ENCODE data around the gene UBR1. TPM values are rescaled to one million over a fixed set of nuclear protein-coding genes. Genes with fewer than 3 reads are reported as not detected.

The UBR1 gene
- total RNA-seq, 1 donor from 2014 or later = 24.2 TPM

- no peak overlapping the region for H3K4me3 ChIP-seq
- peaks cover 12% of the 10 kb centered on the region for H3K36me3 ChIP-seq
- peaks cover 38% of the 10 kb centered on the region for H3K4me1 ChIP-seq
- no peaks in the 10 kb centered on the region for H3K27me3 ChIP-seq (ENCODE audit: low read depth)
- TF ChIP-seq CTCF (IDR thresholded peaks at IDR 0.05; ENCODE audit: borderline replicate concordance) = no peak
- no peak for DNase-seq
- peak overlapping the region; percentile 34 for H3K27ac ChIP-seq (replicated peaks)
- no peaks in the 10 kb centered on the region for H3K9me3 ChIP-seq (replicated peaks)
- intact Hi-C loops (cut with micrococcal nuclease) = no loop called here
Measured at GRCh38 chr15:43093026-43093425, 12.8 kb downstream of the UBR1 start.

DNA sequence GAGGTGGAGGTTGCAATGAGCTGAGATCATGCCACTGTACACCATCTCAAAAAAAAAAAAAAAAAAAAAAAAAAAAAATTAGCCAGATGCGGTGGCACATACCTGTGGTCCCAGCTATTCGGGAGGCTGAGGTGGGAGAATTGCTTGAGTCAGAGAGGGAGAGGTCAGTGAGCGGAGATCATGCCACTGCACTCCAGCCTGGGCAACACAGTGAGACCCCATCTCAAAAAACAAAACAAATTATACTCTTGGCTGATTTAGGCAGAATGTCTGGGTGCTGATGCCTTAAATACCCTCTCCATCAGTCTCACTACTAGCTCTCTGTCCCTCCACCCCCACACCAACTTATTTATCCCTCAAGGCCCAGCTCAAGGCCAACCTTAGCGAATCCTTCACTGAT, 14.0 kb downstream of the UBR1 start:
- H3K4me3 ChIP-seq = no peak overlapping the region
- peaks cover 34% of the 10 kb centered on the region for H3K4me1 ChIP-seq
- no peaks in the 10 kb centered on the region for H3K27me3 ChIP-seq (ENCODE audit: low read depth)
- intact Hi-C loops (cut with micrococcal nuclease) = no loop called here
- no peak for TF ChIP-seq CTCF (IDR thresholded peaks at IDR 0.05; ENCODE audit: borderline replicate concordance)
- DNase-seq = no peak
- H3K36me3 ChIP-seq = peaks cover 5% of the 10 kb centered on the region
- no peaks in the 10 kb centered on the region for H3K9me3 ChIP-seq (replicated peaks)
- H3K27ac ChIP-seq (replicated peaks) = no peak overlapping the region

DNA sequence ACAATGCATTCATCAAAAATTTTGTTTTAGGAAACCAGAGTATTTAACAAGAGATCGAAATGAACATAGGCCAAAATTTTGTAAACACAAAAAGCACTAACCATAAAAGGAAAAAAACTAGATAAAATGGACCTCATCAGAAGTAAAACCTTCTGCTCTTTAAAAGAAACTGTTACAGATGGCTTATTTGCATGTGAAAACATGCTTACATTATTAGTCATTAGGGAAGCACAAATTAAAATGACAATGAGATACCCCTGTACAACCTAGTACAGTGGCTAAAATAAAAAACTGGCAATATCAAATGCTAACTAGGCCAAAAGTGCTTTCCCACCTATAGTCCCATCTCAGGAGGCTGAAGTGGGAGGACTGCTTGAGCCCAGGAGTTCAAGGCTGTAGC, 19.3 kb downstream of the UBR1 start:
- Histone ChIP-seq H3K27ac (replicated peaks) (no peak overlapping the region), H3K9me3 (replicated peaks) (no peaks in the 10 kb centered on the region), H3K4me3 (no peak overlapping the region), H3K36me3 (peaks cover 42% of the 10 kb centered on the region), H3K27me3 (ENCODE audit: low read depth) (no peaks in the 10 kb centered on the region), H3K4me1 (peaks cover 22% of the 10 kb centered on the region)
- TF ChIP-seq CTCF (IDR thresholded peaks at IDR 0.05; ENCODE audit: borderline replicate concordance) = no peak
- intact Hi-C loops (cut with micrococcal nuclease) = no loop called here
- no peak for DNase-seq

DNA sequence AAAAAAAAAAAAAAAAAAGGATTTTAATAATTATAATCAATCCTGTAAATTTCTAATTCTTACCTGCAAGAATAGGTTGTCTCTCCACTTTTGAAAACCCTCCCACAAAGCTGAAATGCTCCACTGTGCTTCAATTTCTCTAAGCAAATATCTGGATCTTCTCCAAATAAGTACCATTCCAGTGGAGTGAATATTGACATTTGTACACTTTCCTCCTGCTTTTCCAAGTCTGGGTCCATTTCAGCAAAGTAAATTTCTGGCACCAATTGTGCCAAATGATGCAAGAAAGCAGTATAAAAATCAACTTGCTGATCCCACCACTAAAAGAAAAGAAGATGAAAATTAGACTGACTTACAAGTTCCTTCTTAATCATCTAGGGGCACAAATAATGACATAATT, 19.9 kb downstream of the UBR1 start:
- intact Hi-C loops (cut with micrococcal nuclease) = no loop called here
- H3K27ac ChIP-seq (replicated peaks) = no peak overlapping the region
- H3K36me3 ChIP-seq = peaks cover 49% of the 10 kb centered on the region

DNA sequence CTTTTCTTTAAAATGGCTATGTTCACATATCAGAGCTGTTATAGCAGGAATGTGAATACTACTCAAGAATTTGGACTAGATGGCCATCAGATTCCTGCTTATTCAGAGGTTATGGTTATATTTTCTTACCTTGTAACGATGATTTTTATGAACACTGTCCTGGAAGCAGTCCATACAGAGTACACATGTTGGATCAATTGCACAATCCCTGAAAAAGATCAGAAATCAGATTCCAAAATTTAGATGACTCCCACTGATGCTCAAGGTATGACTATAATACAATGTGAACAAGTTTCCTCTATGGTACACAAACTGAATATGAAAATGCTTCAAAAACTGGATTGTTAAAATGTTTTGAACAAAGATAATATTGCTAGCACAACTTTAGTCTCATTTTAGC, 23.3 kb downstream of the UBR1 start:
- H3K36me3 ChIP-seq = peaks cover 60% of the 10 kb centered on the region
- H3K4me3 ChIP-seq = no peak overlapping the region
- H3K27ac ChIP-seq (replicated peaks) = no peak overlapping the region
- no peak for DNase-seq
- H3K9me3 ChIP-seq (replicated peaks) = no peaks in the 10 kb centered on the region
- H3K27me3 ChIP-seq (ENCODE audit: low read depth) = no peaks in the 10 kb centered on the region
- H3K4me1 ChIP-seq = peaks cover 22% of the 10 kb centered on the region
- intact Hi-C loops (cut with micrococcal nuclease) = no loop called here
- TF ChIP-seq CTCF (IDR thresholded peaks at IDR 0.05; ENCODE audit: borderline replicate concordance) = no peak

More for the DNA sequence above, 19.9 kb downstream of the UBR1 start:
- H3K27me3 ChIP-seq (ENCODE audit: low read depth) = no peaks in the 10 kb centered on the region
- H3K4me1 ChIP-seq = peaks cover 22% of the 10 kb centered on the region
- TF ChIP-seq CTCF (IDR thresholded peaks at IDR 0.05; ENCODE audit: borderline replicate concordance) = no peak
- no peak overlapping the region for H3K4me3 ChIP-seq
- no peak for DNase-seq
- no peaks in the 10 kb centered on the region for H3K9me3 ChIP-seq (replicated peaks)

GRCh38 chr15:43081283-43081682, 24.6 kb downstream of the UBR1 start:
- TF ChIP-seq CTCF (IDR thresholded peaks at IDR 0.05; ENCODE audit: borderline replicate concordance) = no peak
- H3K36me3 ChIP-seq = peaks cover 60% of the 10 kb centered on the region

More at GRCh38 chr15:43081283-43081682, 24.6 kb downstream of the UBR1 start:
- intact Hi-C loops (cut with micrococcal nuclease) = no loop called here
- Histone ChIP-seq H3K4me3 (no peak overlapping the region), H3K27ac (replicated peaks) (no peak overlapping the region), H3K4me1 (peaks cover 16% of the 10 kb centered on the region), H3K9me3 (replicated peaks) (no peaks in the 10 kb centered on the region), H3K27me3 (ENCODE audit: low read depth) (no peaks in the 10 kb centered on the region)
- no peak for DNase-seq

Data from left ventricle myocardium inferior (tissue), 1 donor.